Transverse colon (tissue), 4 donors: ENCODE data around the gene CNTNAP2. TPM values are rescaled to one million over a fixed set of nuclear protein-coding genes. Genes with fewer than 3 reads are reported as not detected.
"Not testable (repeated sequence)": the region's sequence is repeated elsewhere in the genome, so short reads cannot be mapped to it uniquely, and the experiment has no call there.

Source experiments
- DNase-seq: peaks from one replicate; pipeline ENCODE4 v3.0.0-alpha.2; 2019
- H3K27ac ChIP-seq, 4 donors: fragments of 200-600 bp; sonication (generic); 2 replicates each; pipeline ENCODE4 v1.5.1; 2016 to 2018; ENCODE audit warnings: inconsistent platforms in 4 of 4
- H3K27me3 ChIP-seq: fragments of 200-600 bp; sonication (generic); 2 replicates; pipeline ENCODE4 v1.5.1; 2017; ENCODE audit warnings: inconsistent platforms
- H3K36me3 ChIP-seq, 4 donors: fragments of 200-600 bp; sonication (generic); 2 replicates each; pipeline ENCODE4 v1.5.1; 2017 to 2019; ENCODE audit warnings: inconsistent platforms in 4 of 4
- H3K4me1 ChIP-seq, 4 donors: fragments of 200-600 bp; sonication (generic); 2 replicates each; pipeline ENCODE4 v1.5.1; 2017 to 2020; ENCODE audit warnings: inconsistent platforms in 4 of 4
- H3K4me3 ChIP-seq, 4 donors: fragments of 200-600 bp; sonication (generic); 1 replicate in 1 of 4; 2 replicates in 3 of 4; pipeline versions ENCODE4 v1.5.1 to v1.6.1; 2017 to 2019; ENCODE audit warnings: inconsistent platforms in 4 of 4
- H3K9me3 ChIP-seq, 2 donors: fragments of 200-600 bp; sonication (generic); 2 replicates each; pipeline ENCODE4 v1.5.1; 2017 to 2019; ENCODE audit warnings: inconsistent platforms in 2 of 2
- CTCF ChIP-seq, 5 experiments: fragments of 200-600 bp in 3 of 5; fragments of 450-650 bp in 2 of 5; sonication (generic) in 3 of 5; IDR thresholded peaks; 1 replicate in 2 of 5; 2 replicates in 3 of 5; pipeline ENCODE4 v1.5.1; 2016 to 2017; ENCODE audit warnings: antibody characterized with exemption in 5 of 5, inconsistent platforms in 3 of 5, mild to moderate bottlenecking in 2 of 5, moderate library complexity in 1 of 5
- EP300 ChIP-seq: sonication (generic); formaldehyde crosslinking; IDR thresholded peaks from one replicate; pipeline ENCODE4 v1.6.1; 2017; ENCODE audit warnings: antibody characterized with exemption, low read depth
- POLR2A ChIP-seq: fragments of 450-650 bp; IDR thresholded peaks from one replicate; pipeline ENCODE4 v1.6.1; 2016; ENCODE audit warnings: antibody characterized with exemption, mild to moderate bottlenecking, moderate library complexity
- POLR2AphosphoS5 ChIP-seq, 3 donors: sonication (generic); formaldehyde crosslinking; IDR thresholded peaks; one replicate each; pipeline ENCODE4 v1.6.1; 2016; ENCODE audit warnings: antibody characterized with exemption in 3 of 3
- WGBS, 2 donors: methylation state at CpG; one replicate each; pipeline ENCODE4 v1.1.5; 2018; ENCODE audit warnings: low coverage in 1 of 2; 5-methylcytosine and 5-hydroxymethylcytosine counted together
- in situ Hi-C, 4 donors: fragments of 200-750 bp; cut with MboI; loops; one replicate each; pipeline versions ENCODE4 v1.15.0 to v1.15.1; 2017; ENCODE audit warnings: low sequenced_read_pairs in 3 of 4, low pct_ligation_motif_present in 1 of 4, low pct_unique_long_range_greater_than_20kb in 1 of 4
- intact Hi-C: fragments of 100-400 bp; cut with DNase I; formaldehyde crosslinking; loops from one replicate; pipeline ENCODE4 v1.15.1; 2023; ENCODE audit warnings: low total_unique reads
- total RNA-seq, 4 donors: library from RNA; depleted of rRNA; stranded (reverse); fragments of >200 nt; gene quantifications; one replicate each; pipeline ENCODE4 v1.1.0, GENCODE V29; 2016

The CNTNAP2 gene
- total RNA-seq, 4 donors from 2014 or later = 0.60 to 2.9 (median 2.4) TPM

- in situ Hi-C loops (no loop called here), intact Hi-C loops (no loop called here)
- H3K36me3 ChIP-seq = no peaks in the 10 kb centered on the region
- no peaks in the 10 kb centered on the region for H3K27me3 ChIP-seq
- DNase-seq = no peak
- no peaks in the 10 kb centered on the region for H3K9me3 ChIP-seq
- WGBS, 2 donors = 44 to 60% methylated on average over 2 to 4 of the region's 4 CpGs
- no peak overlapping the region for H3K27ac ChIP-seq
- H3K4me3 ChIP-seq = no peak overlapping the region
- TF ChIP-seq EP300 = no peak
- no peak for TF ChIP-seq POLR2A
- no peak for TF ChIP-seq CTCF (IDR thresholded peaks at IDR 0.05)
- TF ChIP-seq POLR2AphosphoS5 (IDR thresholded peaks at IDR 0.05) = no peak
- no peaks in the 10 kb centered on the region for H3K4me1 ChIP-seq
These were observed 1941.5 kb downstream of the CNTNAP2 start for GRCh38 chr7:148058092-148058491.

- Histone ChIP-seq H3K4me1 (no peaks in the 10 kb centered on the region), H3K9me3 (no peaks in the 10 kb centered on the region), H3K27ac (no peak overlapping the region), H3K36me3 (no peaks in the 10 kb centered on the region), H3K4me3 (no peak overlapping the region), H3K27me3 (no peaks in the 10 kb centered on the region)
- intact Hi-C loops = no loop called here
- TF ChIP-seq CTCF (IDR thresholded peaks at IDR 0.05) = no peak
- no peak for TF ChIP-seq EP300
- TF ChIP-seq POLR2A = no peak
- TF ChIP-seq POLR2AphosphoS5 (IDR thresholded peaks at IDR 0.05) = no peak
- in situ Hi-C loops = no loop called here
- DNase-seq = no peak
- 74 to 78% methylated on average over 6 of the region's 6 CpGs for WGBS, 2 donors
These were observed 1942.2 kb downstream of the CNTNAP2 start for GRCh38 chr7:148058753-148059152.

GRCh38 chr7:148060724-148061123 is 1944.1 kb downstream of the CNTNAP2 start:
- no peak overlapping the region for H3K4me3 ChIP-seq
- DNase-seq = no peak
- no peak overlapping the region for H3K27ac ChIP-seq
- H3K36me3 ChIP-seq = no peaks in the 10 kb centered on the region
- 90 to 94% methylated on average over 1 of the region's 1 CpG for WGBS, 2 donors
- H3K27me3 ChIP-seq = no peaks in the 10 kb centered on the region
- intact Hi-C loops = no loop called here
- no peak for TF ChIP-seq CTCF (IDR thresholded peaks at IDR 0.05)
- no peak for TF ChIP-seq POLR2A
- no peak for TF ChIP-seq POLR2AphosphoS5 (IDR thresholded peaks at IDR 0.05)
- TF ChIP-seq EP300 = no peak
- H3K4me1 ChIP-seq = no peaks in the 10 kb centered on the region
- in situ Hi-C loops = no loop called here
- no peaks in the 10 kb centered on the region for H3K9me3 ChIP-seq

GRCh38 chr7:148078111-148078510 is 1961.5 kb downstream of the CNTNAP2 start:
- H3K36me3 ChIP-seq, DNase-seq, H3K4me1 ChIP-seq, H3K9me3 ChIP-seq, H3K27ac ChIP-seq, H3K27me3 ChIP-seq, intact Hi-C loops, H3K4me3 ChIP-seq: not testable (repeated sequence)
- in situ Hi-C loops = loop anchor here in 3 of 4 donors (25.0 kb wide), 3 partner anchors 541 to 841 kb away; no protein-coding TSS in a partner anchor
- 80 to 98% methylated on average over 4 of the region's 4 CpGs for WGBS, 2 donors
